Umbilical cord (tissue), 2 donors: Measurements from ENCODE around the gene ITGA8. TPM values are rescaled to one million over a fixed set of nuclear protein-coding genes. Genes with fewer than 3 reads are reported as not detected.
A peak's percentile ranks its signal among the peaks of the same experiment; 100 is the strongest.
"Not testable (repeated sequence)": the region's sequence is repeated elsewhere in the genome, so short reads cannot be mapped to it uniquely, and the experiment has no call there.

Source experiments
- DNase-seq: peaks from one replicate; pipeline ENCODE4 v3.0.0-alpha.2; 2015; ENCODE audit warnings: low spot score
- total RNA-seq: library from RNA; depleted of rRNA; stranded (reverse); fragments of >200 nt; gene quantifications from one replicate; pipeline ENCODE4 v1.2.3, GENCODE V29; 2014; ENCODE audit warnings: low replicate concordance; ENCODE audit not compliant: insufficient read depth

Gene ITGA8
- 1.7 TPM for total RNA-seq

- no peak for DNase-seq
Observed at GRCh38 chr10:15719899-15720634, at the start of gene ITGA8. ITGA8 (minus strand) TSS chr10:15719922; CDS start chr10:15719771, 151 bp downstream.

GRCh38 chr10:15764892-15765454 is 45.3 kb upstream of the ITGA8 start:
- no peak for DNase-seq

- no peak for DNase-seq
Observed at GRCh38 chr10:15763006-15763405, 43.3 kb upstream of the ITGA8 start.

GRCh38 chr10:15762239-15762638 is 42.5 kb upstream of the ITGA8 start:
- not testable (repeated sequence) for DNase-seq

GRCh38 chr10:15761224-15761623 is 41.5 kb upstream of the ITGA8 start:
- DNase-seq, result not testable (repeated sequence)

DNA sequence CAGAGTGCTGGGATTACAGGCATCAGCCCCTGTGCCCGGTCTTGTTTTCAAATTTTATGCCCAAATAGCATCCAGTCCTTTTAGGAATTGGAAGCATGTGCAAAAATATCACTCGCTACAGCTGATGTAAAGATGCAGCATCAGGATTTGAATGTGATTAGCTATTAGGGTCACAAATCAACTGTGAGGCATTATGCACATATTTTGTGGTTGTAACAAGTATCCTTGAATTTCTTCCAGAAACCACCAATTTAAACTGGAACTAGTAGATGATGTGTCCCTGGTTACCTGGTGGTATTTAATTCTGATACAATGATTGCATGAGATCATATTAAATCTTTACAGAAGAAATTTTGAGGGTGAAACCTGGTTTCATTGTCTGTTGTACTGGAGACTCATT is 41.0 kb upstream of the ITGA8 start:
- DNase-seq, result no peak

GRCh38 chr10:15759265-15759664 is 39.5 kb upstream of the ITGA8 start:
- no peak for DNase-seq

DNA sequence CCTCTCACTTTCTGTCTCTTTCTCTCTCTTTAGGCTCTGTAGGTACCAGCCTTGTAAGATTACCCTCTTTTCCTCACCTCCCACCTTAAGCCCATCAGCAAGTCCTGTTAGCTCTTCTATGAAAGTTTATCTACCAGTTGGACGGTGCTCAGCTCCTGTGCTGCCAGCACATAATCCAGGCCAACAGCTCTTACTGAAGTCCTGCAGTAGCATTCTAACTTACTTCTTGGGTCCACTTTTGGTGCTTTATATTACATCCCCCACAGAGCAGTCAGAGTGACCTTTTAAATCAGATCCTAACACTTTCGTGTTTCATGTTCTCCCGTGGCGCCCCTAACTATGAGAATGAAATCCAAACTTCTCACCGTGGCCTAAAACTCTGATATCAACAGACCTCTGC is 38.9 kb upstream of the ITGA8 start:
- no peak for DNase-seq

- DNase-seq, result no peak
Observed at GRCh38 chr10:15754937-15755336, 35.2 kb upstream of the ITGA8 start.

- no peak for DNase-seq
Observed at GRCh38 chr10:15751046-15751445, 31.3 kb upstream of the ITGA8 start.

DNA sequence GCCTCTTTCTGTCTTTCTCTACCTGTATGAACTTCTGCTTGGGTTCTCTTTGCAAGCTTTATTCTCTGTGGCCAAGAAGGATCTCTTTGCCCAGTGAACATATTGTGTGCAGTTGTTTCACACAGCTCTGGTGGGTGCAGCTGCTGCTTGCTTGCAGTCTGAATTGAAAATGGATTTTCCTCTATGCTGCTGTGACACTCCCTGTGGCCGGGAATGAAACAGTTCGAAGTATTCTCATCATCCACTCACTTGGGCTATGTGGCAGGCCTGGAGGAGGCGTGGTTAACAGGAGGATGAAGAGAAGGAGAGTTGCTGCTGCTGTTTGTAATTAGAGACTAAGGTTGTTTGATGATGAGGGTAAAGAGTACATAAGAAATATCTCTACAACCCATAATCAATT is 28.4 kb upstream of the ITGA8 start:
- DNase-seq, result no peak

DNA sequence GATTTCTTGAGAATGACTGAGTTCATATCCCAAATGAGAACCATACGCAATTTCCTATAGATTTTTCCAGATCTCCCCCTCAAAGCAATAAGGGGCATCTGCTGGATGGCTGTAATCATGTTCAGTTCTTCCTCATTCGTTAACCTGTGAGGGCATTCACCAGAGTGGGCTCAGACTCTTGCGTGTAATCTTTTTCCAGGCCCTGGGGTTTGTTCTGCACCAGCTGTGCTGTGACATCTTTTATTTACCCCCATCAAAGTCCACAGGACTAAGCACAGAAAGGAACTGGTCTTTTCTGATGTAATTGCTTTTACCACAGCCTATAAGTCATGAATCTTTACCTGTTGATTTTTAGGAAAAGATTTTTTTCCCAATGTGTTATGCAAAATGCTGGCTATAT is 27.9 kb upstream of the ITGA8 start:
- no peak for DNase-seq

DNA sequence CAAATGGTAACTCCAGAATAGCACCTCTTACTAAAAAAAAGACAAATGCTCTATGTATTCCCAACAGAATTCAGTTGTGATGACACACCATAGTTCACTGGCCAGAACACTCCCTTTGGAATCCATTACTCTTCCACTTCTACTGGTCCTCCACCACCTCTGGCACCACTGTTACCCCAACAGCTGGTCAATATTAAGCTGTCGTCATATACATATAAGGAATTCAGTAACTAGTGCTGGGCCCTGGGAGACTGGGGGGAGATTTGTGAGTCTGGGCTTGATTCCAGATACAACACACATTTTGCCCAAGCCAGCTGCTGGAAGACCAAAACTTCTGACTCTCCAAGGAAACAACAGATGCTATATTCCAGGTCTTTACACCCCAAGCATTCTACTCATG is 26.0 kb upstream of the ITGA8 start:
- DNase-seq, result peak; percentile 33

DNA sequence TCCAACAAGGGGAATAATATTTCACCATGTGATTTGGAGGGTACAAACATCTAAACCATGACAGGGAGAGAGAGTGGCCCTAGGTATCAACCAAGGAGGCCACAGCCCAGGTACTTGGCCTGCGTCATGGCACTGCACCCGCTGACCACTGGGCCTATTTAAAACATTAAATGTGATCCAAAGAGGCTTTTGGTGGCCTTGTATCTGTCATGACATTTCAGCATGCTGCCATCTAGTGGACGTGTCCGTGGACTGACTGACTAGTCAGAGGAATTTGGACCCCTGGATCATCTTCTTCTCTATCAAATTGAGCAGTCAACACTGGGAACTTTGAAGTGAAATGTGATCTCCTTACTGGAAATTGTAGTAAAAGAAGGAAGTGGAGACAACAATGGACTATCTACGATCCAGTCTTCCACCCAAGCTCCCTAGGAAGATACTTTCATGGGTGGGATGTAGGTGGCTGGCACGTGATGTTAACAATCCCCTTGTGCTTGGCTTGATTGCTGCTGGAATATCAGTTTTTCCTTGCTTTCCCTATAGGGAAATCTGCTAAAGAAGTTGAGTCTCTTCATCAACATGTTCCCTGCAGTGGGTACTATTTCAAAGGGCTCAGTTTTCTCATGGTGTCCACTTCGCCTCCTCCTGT is 24.6 kb upstream of the ITGA8 start:
- no peak for DNase-seq

- no peak for DNase-seq
Observed at GRCh38 chr10:15743443-15743842, 23.7 kb upstream of the ITGA8 start.

- DNase-seq, result no peak
Observed at GRCh38 chr10:15742836-15743235, 23.1 kb upstream of the ITGA8 start.

DNA sequence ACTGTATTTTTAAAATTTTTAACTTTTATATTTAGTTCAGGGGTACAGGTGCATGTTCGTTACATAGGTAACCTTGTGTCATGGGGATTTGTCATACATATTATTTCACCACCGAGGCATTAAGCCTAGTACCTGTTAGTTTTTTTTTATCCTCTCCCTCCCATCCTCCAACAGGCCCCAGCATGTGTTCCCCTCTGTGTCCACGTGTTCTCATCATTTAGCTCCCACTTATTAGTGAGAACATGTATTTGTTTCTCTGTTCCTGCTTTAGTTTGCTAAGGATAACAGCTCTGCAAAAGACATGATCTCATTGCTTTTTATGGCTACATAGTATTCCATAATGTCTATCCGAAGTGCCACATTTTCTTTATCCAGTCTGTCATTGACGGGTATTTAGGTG is 22.4 kb upstream of the ITGA8 start:
- DNase-seq, result no peak

- no peak for DNase-seq
Observed at GRCh38 chr10:15741581-15741980, 21.9 kb upstream of the ITGA8 start.

DNA sequence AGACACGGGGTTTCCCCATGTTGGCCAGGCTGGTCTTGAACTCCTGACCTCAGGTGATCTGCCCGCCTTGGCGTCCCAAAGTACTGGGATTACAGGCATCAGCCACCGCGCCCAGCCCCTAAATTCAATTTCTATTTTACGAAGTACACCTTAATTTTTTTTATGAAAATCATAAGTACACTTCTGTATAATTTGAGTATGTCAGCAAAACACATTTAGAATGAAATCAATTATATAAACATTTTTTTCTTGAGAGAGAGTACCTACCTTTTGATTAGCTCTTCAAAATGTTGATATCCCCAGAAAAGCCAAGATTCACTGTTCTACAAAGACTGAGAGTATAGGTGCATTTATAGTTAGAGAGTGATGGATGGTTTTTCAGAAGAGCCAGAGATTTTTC is 20.5 kb upstream of the ITGA8 start:
- no peak for DNase-seq

GRCh38 chr10:15739254-15739970 is 19.7 kb upstream of the ITGA8 start:
- no peak for DNase-seq

DNA sequence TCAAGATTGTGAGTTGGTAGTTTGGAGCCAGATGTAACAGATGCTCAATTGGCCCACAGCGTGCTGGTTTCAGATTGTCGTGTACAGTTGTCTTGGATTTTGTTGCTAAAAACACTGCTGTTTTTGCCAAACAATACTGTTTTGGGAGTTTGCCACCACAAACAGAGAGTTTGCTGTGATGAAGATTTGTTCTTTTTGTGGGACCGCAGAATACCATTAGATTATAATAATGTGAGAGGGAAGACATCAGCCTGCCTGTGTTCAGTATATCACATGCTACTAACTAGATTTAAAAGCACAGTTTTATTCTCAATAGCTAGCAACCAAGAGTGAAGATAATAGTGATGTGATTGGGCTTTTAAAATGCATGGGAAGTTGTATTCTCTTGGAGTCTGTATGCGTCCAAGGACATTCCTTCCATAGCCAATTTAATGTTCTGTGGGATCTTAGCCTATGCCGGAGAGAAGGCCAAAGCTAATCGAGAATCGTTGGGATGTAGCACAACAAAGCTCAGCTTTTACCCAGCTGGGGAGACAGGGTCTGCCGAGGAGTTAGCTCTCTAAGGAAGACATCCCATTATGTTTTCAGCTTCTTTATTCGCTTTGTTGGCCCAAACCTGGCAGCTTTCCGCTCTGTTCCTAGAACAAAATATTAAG is 18.7 kb upstream of the ITGA8 start:
- DNase-seq, result no peak

DNA sequence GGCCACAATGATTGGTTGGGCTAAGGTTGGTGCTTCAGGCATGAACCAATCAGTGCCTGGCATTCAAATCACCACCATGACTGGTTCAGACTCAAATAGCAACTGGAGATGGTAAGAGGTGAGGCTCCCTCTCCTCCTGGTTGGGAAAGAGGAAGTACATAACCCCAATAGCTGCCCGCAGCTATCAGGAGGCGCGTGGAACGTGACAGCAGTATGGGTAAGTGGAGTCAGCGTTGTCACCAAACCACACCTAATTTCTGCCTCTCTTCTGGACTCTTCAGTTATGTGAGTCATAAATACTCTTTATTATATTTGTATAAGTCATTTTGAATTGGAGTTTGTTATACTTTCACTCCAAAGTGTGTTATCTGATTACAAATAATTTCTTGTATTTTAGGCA is 17.9 kb upstream of the ITGA8 start:
- DNase-seq, result no peak
